Hepatocyte (in vitro differentiated cells): ENCODE measurements around the gene PCDHGA6. TPM values are rescaled to one million over a fixed set of nuclear protein-coding genes. Genes with fewer than 3 reads are reported as not detected.
"Not testable (repeated sequence)": the region's sequence is repeated elsewhere in the genome, so short reads cannot be mapped to it uniquely, and the experiment has no call there.

Source experiments
- DNase-seq: peaks from one replicate; pipeline ENCODE4 v3.0.0-alpha.2; 2016; ENCODE audit warnings: low spot score
- H2AFZ ChIP-seq: fragments of 200-600 bp; sonication (generic); 2 replicates; pipeline ENCODE4 v1.6.0; 2016; ENCODE audit warnings: antibody characterized with exemption, mild to moderate bottlenecking
- H3K27ac ChIP-seq: fragments of 200-600 bp; sonication (generic); 2 replicates; pipeline ENCODE4 v1.5.1; 2016; ENCODE audit warnings: mild to moderate bottlenecking
- H3K27me3 ChIP-seq: fragments of 200-600 bp; sonication (generic); 2 replicates; pipeline ENCODE4 v1.6.1; 2016
- H3K36me3 ChIP-seq: fragments of 200-600 bp; sonication (generic); replicated peaks from 2 replicates; pipeline ENCODE4 v1.5.1; 2016; ENCODE audit warnings: low read depth; ENCODE audit not compliant: insufficient read depth
- H3K4me1 ChIP-seq: fragments of 200-600 bp; sonication (generic); 2 replicates; pipeline ENCODE4 v1.5.1; 2016; ENCODE audit warnings: mild to moderate bottlenecking, moderate library complexity; ENCODE audit not compliant: insufficient read depth
- H3K4me2 ChIP-seq: fragments of 200-600 bp; sonication (generic); 2 replicates; pipeline ENCODE4 v1.6.0; 2016
- H3K4me3 ChIP-seq: fragments of 200-600 bp; sonication (generic); 2 replicates; pipeline ENCODE4 v1.5.1; 2016; ENCODE audit warnings: mild to moderate bottlenecking
- H3K79me2 ChIP-seq: fragments of 200-600 bp; sonication (generic); 2 replicates; pipeline ENCODE4 v1.6.0; 2017; ENCODE audit warnings: mild to moderate bottlenecking
- H3K9me2 ChIP-seq: fragments of 200-600 bp; sonication (generic); replicated peaks from 2 replicates; pipeline ENCODE4 v1.6.0; 2017; ENCODE audit warnings: mild to moderate bottlenecking; ENCODE audit not compliant: insufficient read depth
- H3K9me3 ChIP-seq: fragments of 200-600 bp; sonication (generic); 2 replicates; pipeline ENCODE4 v1.5.1; 2016; ENCODE audit warnings: low read depth, mild to moderate bottlenecking
- H4K20me1 ChIP-seq: fragments of 200-600 bp; sonication (generic); 2 replicates; pipeline ENCODE4 v1.6.0; 2016; ENCODE audit warnings: mild to moderate bottlenecking; ENCODE audit not compliant: insufficient read depth, poor library complexity, severe bottlenecking
- CTCF ChIP-seq: fragments of 200-600 bp; sonication (generic); IDR thresholded peaks from 2 replicates; pipeline ENCODE4 v1.5.1; 2016; ENCODE audit warnings: antibody characterized with exemption, mild to moderate bottlenecking; ENCODE audit not compliant: poor library complexity
- EZH2 ChIP-seq: fragments of 200-600 bp; sonication (generic); IDR thresholded peaks from 2 replicates; pipeline ENCODE4 v1.6.1; 2016; ENCODE audit warnings: antibody characterized with exemption, mild to moderate bottlenecking, borderline replicate concordance
- EZH2phosphoT487 ChIP-seq: fragments of 200-600 bp; sonication (generic); IDR thresholded peaks from one replicate; pipeline ENCODE4 v1.6.1; 2018; ENCODE audit warnings: antibody characterized with exemption, mild to moderate bottlenecking, low read depth, moderate library complexity; ENCODE audit not compliant: unreplicated experiment, severe bottlenecking
- WGBS: methylation state at CpG from one replicate; pipeline ENCODE4 v1.1.6; 2016; ENCODE audit warnings: low lambda C conversion rate; ENCODE audit errors: missing lambda C conversion rate; 5-methylcytosine and 5-hydroxymethylcytosine counted together
- polyA plus RNA-seq: library from polyadenylated mRNA; unstranded; fragments of >200 nt; fragmentation: Nextera tagmentation; extraction: Ambion mirVana; gene quantifications from 2 replicates; pipeline ENCODE4 v1.2.1, GENCODE V29; 2016
- total RNA-seq: library from RNA; depleted of rRNA; stranded (reverse); fragments of >200 nt; gene quantifications from 2 replicates; pipeline ENCODE4 v1.2.3, GENCODE V29; 2014

Gene PCDHGA6
- total and polyA plus RNA-seq, 2 experiments from 2014 or later = 0.11 TPM; not detected in 1

- no peaks in the 10 kb centered on the region for H3K9me3 ChIP-seq
- no peak within 1 kb of the TSS for H2AFZ ChIP-seq
- no peaks in the 10 kb centered on the region for H3K4me1 ChIP-seq
- H4K20me1 ChIP-seq = no peaks in the 10 kb centered on the region
- no peak for TF ChIP-seq EZH2
- TF ChIP-seq CTCF = no peak
- TF ChIP-seq EZH2phosphoT487 = no peak
- H3K27ac ChIP-seq = no peak within 1 kb of the TSS
- no peak for DNase-seq
- no peak within 1 kb of the TSS for H3K4me2 ChIP-seq
- no peaks in the 10 kb centered on the region for H3K79me2 ChIP-seq
- H3K9me2 ChIP-seq = no peaks in the 10 kb centered on the region
- WGBS = 90% methylated on average over 32 of the region's 32 CpGs
- no peaks in the 10 kb centered on the region for H3K36me3 ChIP-seq
- no peak within 1 kb of the TSS for H3K4me3 ChIP-seq
- no peaks in the 10 kb centered on the region for H3K27me3 ChIP-seq
These were observed 3.5 kb upstream of the PCDHGA6 start, which contains the start of gene PCDHGB3 for GRCh38 chr5:141369994-141370848. PCDHGB3 (plus strand) TSS chr5:141370242; CDS start chr5:141370395, 153 bp downstream.

- no peaks in the 10 kb centered on the region for H3K27me3 ChIP-seq
- no peaks in the 10 kb centered on the region for H3K36me3 ChIP-seq
- H3K4me1 ChIP-seq = no peaks in the 10 kb centered on the region
- H3K9me3 ChIP-seq = no peaks in the 10 kb centered on the region
- no peaks in the 10 kb centered on the region for H3K79me2 ChIP-seq
- no peak overlapping the region for H3K27ac ChIP-seq
- no peak overlapping the region for H2AFZ ChIP-seq
- no peak for DNase-seq
- no peaks in the 10 kb centered on the region for H4K20me1 ChIP-seq
- no peak overlapping the region for H3K4me3 ChIP-seq
- WGBS = 97% methylated on average over 65 of the region's 69 CpGs
- no peak for TF ChIP-seq CTCF
- no peak for TF ChIP-seq EZH2phosphoT487
- no peak for TF ChIP-seq EZH2
- H3K4me2 ChIP-seq = no peak overlapping the region
- H3K9me2 ChIP-seq = no peaks in the 10 kb centered on the region
These were observed 1.9 kb upstream of the PCDHGA6 start for GRCh38 chr5:141371572-141372475.

- no peaks in the 10 kb centered on the region for H4K20me1 ChIP-seq
- no peaks in the 10 kb centered on the region for H3K27me3 ChIP-seq
- H3K36me3 ChIP-seq = no peaks in the 10 kb centered on the region
- no peaks in the 10 kb centered on the region for H3K4me1 ChIP-seq
- 94% methylated on average over 14 of the region's 14 CpGs for WGBS
- no peaks in the 10 kb centered on the region for H3K9me2 ChIP-seq
- no peak overlapping the region for H2AFZ ChIP-seq
- no peak overlapping the region for H3K4me3 ChIP-seq
- no peak for TF ChIP-seq EZH2
- TF ChIP-seq CTCF = no peak
- TF ChIP-seq EZH2phosphoT487 = no peak
- H3K79me2 ChIP-seq = no peaks in the 10 kb centered on the region
- no peak for DNase-seq
- H3K4me2 ChIP-seq = no peak overlapping the region
- no peak overlapping the region for H3K27ac ChIP-seq
- H3K9me3 ChIP-seq = no peaks in the 10 kb centered on the region
These were observed 936 bp downstream of the PCDHGA6 start for GRCh38 chr5:141374627-141375026.

GRCh38 chr5:141375444-141376155, 1.9 kb downstream of the PCDHGA6 start:
- H3K4me1 ChIP-seq, DNase-seq, H2AFZ ChIP-seq, H3K4me3 ChIP-seq, H3K27me3 ChIP-seq, H4K20me1 ChIP-seq, H3K4me2 ChIP-seq, H3K9me2 ChIP-seq, H3K9me3 ChIP-seq, H3K79me2 ChIP-seq, H3K36me3 ChIP-seq, H3K27ac ChIP-seq: not testable (repeated sequence)
- WGBS = 97% methylated on average over 31 of the region's 48 CpGs
